GM19351 (cell line): Measurements from ENCODE around the gene MAMDC2.

ENCODE experiments used
- ATAC-seq: cut with Tn5 transposase; IDR thresholded peaks from one replicate; pipeline ENCODE4 v1.9.1; 2021; ENCODE audit warnings: mild to moderate bottlenecking, moderate library complexity; ENCODE audit not compliant: unreplicated experiment

The MAMDC2 gene

DNA sequence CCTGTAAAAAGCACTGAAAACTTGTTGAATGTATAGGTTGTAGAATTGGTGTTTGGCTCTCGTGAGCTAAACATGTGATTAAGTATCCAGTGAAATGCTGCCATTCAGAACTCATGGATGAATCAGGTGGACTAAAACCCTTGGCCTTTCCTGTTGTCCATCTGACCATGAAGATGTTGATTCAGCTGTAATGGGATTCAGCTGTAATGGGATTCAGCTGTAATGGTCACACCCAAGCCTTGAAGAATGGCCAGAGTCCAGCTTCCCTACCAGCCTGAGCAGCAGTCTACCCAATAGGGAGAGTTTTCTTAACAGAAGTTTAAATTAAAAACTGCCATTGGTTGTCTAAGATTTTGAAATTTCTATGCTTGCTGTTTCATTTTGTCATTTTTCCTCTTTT is 18.1 kb downstream of the MAMDC2 start:
- no peak for ATAC-seq

DNA sequence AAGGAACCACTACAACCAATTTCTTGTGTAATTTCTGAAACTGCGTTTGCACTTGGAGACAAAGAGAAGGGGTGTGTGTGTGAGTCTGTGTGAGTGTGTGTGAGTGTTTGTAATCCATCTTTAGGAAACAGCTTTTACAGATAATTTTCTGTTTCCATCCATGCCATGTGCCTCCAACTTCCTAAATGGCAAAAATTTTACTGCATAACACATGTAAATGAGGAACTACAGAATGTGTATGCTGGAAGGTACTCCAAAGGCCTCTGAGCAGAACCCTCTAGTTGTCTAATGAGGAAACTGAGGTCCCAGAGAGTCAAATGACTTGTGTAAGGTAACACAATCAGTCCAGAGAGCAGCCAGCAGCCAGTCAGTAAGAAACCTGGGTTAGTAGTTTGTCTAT is 20.8 kb downstream of the MAMDC2 start:
- no peak for ATAC-seq

DNA sequence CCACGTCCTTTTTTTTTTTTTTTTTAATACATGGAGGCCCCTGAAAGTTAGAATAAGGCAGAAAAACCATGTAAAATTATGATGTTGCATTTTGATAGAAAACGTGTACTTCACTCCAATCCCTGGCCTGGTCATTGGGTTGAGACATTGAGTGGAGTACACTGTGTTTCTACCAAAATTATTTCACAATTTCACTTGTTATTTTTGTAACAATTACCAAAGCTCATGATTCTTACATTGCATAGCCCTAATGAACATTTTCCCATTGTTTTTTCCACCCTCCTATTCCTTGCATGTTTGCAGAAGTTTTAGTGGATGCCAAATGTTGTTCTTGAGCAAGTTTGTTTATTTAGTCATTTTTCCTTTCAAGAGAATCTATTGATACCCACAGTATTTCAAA is 21.9 kb downstream of the MAMDC2 start:
- no peak for ATAC-seq

DNA sequence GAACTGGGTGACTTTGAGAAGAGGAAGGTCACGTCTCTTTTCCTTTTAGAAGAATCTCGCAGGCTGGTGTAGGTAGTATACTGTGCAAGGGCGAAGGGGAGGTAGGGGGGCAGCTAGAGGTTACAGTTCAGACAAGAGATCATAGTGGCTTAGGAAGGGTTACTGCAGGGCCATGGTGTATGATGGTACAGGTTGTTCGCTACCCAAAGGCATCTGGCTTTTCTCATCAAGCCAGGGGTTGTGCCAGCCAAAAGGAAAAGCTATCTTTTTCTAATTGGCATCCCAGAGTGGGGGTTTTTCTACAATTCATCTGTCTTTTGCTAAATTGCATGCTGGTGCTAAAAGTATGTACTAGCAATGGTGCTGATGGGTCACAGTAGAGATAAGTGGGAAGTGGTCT is 22.8 kb downstream of the MAMDC2 start:
- no peak for ATAC-seq

DNA sequence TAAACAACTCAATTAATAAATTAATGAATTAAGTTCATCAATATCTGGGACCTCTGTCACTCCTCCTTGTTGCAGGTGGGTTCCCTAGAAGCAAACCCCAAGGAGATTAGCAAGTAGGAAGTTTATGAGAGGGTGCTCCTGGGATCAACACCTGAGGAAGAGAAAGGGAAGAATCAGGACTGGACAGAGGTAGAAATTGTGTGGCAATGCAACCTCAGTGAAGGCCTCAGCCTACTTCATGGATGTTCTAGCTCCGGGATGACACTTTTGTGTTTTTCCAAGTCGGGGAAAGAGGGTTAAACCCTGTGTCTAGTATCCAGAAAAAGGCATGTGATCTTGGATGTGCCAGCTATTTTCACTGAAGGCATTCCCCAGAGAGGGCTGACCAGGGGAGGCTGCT is 23.2 kb downstream of the MAMDC2 start:
- no peak for ATAC-seq

DNA sequence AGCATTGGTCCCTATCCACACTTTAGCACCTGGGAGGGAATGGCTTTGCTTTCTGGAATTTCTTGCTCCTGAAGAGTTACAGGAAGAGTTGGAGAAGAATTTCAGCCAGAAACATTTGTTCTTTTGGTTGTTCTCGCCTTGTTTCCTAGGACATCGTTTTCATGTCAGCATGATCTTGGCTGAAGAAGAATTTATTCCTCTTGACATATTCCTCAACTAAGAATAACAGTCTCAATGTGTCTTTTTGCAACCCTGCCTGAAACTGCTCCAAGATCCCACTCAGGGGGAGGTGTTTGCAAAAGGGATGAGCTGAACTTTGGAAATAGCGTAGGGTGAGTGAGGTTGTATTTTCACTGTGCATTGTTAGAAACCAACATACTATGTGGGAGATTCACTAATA is 26.1 kb downstream of the MAMDC2 start:
- no peak for ATAC-seq

DNA sequence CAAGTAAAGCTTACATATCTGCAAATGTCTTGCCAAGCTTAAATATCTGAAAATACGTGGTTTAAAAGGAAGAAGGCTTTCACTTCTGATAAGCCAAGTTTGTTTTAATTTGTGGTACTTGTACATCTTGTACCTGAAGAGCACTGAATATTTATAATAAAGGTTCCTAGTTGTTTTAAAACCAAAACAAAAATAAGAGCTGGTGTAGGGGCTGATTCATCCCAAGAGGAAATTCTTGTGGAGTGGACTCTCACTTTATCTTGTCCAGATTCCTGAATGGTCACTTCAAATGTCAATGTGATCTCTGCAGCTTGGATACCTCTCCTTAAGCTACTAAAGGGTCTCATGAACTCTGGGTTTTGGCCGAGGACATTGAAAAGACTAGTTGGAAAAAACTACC is 29.5 kb downstream of the MAMDC2 start:
- ATAC-seq: no peak

DNA sequence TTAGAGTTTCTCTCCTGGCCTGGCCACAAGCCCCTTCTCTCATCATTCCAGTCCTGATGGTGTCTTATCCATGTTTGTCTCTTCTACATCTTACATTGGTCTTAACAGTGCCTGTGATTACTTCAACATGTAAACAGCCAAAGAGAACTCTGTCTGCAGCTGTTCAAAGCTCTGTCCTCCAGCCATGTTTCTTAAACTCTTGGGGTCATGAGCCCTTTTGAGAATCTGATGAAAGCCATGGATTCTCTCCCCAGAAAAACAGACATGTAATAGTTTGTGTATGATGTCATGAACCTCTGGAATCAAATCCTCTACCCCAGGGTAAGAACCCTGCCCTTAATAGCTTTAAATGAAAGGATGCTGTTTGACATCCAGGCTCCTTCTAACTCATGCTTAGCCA is 30.1 kb downstream of the MAMDC2 start:
- no peak for ATAC-seq

DNA sequence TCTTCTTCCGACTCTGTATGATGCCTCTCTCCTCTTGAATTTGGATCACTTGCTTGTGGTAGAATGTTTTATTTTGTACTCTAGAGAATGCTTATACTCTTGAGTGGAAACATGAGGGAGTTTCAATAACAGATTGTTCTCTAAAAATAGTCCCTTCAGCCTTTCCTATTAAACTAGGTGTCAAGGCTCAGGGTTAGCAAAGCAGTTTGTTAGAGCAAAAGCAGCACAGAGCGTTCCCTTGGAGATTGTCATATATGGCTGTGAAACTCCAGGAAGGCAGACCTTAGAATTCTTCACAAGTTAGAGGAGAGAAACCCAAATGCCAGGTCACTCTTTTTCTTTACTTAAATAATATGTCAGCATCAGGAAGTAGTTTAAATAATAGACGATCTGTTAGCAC is 33.0 kb downstream of the MAMDC2 start:
- no peak for ATAC-seq

DNA sequence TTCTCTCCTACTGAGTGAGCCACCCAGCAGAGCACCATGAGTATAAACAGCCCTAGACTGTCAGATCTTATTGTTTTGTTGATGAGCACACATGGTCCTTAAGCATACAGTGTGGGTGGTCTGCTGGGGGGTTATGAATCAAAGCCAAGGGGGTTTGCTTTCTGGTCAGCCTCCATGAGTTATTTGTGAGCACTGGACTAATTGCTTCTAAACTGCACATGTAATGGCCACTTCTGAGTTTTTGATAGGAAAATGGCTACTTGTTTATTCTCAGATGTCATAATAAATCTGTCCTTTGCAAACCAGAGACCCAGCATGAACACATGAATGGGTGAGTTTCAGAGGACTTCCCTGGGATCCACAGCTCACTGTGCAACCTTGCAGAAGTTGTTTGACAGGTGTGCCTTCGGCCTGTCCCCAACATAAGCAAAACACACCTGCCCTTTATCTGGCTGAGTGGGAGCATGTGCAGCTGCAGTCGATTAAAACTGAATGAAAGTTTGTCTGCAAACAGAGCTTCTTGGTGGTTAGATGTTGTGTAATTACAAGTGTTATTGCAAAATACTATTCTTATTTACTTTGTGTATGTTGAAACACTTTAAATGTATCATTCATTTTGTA is 35.9 kb downstream of the MAMDC2 start:
- no peak for ATAC-seq

DNA sequence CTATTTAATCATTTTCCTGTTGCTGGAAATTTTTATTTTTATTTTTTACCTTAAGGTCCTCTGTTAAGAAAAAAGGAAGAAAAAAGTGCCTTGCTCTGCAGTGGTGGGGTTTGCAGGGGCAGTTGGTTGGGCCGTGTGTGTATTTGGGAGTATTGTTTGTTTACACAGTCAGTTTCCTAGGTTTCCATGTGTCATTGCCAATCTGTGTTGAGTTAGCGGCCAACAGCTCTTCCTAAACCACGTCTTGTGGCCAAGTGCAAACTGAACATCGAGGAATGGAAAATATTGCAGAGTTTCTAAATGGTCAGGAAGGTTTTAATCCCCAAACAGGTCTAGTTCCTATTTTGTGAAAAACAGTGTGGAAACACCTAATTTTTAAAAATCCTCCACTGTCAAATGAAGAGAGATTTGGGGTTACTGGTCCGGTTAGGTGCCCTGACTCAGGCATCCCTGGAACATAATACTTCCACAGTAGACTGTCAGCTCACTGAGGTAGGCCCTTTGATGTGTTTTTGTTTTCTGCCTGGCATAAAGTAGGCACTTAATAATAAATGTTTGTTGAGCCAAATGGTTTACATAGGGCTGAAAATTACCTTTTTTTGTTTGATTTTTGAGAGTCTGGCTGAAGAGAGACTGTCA is 37.0 kb downstream of the MAMDC2 start:
- no peak for ATAC-seq

DNA sequence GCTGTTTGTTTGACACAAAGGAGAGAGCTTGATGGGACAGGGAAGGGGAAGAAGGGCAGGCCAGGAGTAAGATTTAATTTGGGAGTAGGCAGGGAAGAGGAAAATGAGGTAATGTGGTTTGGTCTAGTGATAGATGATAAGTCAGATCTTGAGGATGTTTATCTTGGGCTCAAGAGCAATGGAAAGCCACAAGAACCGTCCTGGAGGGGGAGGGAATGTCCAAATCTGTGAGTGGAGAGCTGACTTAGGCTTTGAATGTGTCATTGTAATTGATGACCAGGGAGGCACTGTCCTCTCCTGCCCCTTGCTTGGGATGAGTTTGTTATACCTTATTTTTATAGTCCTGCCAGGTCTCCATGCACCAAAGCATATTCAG is 37.5 kb downstream of the MAMDC2 start:
- no peak for ATAC-seq

DNA sequence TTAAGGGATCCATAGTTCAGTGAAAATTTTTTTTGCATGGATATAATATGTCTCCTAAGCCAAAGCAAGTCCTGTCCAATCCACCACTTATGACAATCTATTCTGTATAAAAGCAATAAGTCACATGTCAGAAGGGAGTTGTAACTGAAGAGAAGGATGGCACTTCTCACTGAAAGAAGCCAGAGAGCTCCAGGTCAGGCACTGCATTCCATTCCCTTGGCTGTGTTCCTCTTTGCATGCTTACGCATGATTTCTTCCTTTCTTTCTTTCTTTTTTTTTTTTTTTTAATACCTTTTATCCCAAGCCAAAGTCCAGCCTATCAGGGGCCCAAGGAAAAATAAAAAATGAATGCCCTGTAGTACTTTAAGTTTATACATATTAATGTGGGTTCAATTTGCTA is 39.8 kb downstream of the MAMDC2 start:
- no peak for ATAC-seq

DNA sequence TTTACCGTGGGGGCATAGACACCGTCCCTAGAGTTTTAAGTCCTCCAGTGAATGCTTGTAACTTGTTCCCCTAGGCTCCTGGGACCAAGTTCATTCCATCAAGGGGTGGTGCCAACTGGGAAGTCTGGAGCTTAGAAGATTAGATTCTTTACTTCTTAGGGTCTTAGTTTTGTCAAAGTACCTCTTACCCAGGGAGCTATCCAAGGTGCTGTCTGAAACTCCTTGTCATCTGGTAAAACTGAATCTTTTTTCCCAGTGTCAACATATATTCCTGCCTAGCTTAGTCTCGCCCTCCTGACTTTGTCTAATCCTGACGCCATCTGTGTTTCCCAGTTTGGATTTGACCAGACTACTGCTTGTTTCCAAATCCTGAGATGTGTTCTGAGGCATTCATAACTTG is 41.6 kb downstream of the MAMDC2 start:
- ATAC-seq: no peak

DNA sequence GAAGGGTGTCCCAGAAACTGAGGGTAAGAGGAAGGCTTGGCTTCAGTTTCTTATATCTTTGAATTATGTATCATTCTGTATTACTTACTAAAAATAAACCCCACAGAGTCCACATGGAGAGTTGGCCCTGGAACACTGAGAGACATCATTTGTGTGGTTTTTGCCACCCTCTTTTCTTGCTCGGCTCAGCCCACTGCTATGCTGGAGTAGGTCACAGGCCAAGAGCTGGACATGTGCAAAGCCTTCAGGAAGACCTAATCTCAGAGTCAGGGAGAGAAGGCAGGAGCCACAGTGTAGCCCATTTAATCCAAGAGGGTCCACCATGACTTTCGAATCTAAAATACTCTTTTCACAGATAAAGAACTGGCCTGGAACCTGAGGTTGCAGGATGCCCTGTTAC is 47.5 kb downstream of the MAMDC2 start:
- no peak for ATAC-seq

DNA sequence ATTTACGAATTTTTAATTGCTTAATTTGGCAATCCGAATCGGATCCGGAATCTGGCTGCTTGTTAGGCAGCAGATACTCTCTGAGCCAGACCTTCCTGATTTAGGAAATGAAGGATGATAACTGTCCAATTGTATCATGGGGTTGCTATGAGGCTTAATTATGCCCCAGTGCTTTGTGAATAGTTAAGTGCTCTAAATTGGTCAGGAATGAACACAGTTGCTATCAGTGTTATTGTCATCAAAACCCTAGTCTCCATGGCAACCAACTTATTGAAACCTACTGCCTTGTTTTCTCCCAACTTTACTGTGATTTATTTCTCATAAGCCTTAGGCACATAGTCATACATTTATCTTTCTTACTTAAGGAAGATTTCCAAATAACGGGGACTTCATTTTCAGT is 47.9 kb downstream of the MAMDC2 start:
- no peak for ATAC-seq

DNA sequence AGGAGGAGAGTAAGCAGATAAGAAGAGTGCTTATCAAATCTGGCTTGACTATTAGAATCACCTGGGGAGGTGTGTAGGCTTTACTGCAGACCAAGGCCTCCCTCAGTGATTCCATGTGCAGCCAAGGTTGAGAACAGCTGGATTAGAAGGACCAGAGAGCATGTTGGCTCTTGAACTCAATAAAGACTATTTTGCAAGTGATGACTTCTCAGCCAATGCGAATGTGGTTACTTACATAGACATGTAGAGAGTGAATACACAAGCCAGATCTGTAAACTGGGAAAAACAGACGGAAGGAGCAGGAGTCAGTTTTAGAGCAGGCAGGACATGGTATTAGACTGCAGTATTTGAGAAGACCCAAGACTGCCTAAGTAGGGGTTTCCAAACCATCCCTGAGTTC is 48.5 kb downstream of the MAMDC2 start:
- no peak for ATAC-seq

DNA sequence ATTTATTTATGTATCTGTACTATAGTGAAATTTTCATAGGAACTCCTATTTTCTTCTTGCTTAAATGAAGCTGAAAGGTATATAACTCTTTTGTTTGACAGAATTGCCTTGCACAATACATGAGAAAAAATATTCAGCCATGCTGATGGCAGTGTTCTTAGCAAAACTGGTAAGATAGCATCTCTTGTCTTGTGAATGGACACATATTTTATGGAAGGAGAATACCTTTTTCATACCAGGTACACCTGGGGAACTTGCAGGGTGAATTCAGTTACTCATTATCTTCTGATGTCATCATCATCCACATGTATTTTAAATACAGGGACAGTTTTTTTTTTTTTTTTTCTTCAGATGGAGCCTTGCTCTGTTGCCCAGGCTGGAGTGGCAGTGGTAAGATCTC is 49.4 kb downstream of the MAMDC2 start:
- no peak for ATAC-seq

DNA sequence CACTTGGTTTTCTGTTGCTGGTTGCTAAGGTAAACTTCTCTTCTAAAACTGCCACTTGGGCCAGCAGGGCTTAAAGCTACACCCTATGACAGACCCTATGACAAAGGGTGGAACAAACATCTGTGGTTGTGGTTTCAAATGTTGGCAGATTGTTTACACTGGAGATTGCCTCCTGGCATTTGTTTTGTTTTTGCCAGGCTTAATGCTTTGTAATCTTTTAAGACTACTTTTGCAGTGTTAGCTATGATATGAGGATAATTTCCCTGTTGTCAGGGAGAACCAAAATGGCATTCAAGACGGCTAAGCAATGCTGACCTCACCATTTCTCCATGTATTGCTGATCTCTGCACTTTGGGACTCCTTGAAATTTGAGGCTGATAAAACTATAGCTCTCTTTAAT is 50.3 kb downstream of the MAMDC2 start:
- no peak for ATAC-seq

DNA sequence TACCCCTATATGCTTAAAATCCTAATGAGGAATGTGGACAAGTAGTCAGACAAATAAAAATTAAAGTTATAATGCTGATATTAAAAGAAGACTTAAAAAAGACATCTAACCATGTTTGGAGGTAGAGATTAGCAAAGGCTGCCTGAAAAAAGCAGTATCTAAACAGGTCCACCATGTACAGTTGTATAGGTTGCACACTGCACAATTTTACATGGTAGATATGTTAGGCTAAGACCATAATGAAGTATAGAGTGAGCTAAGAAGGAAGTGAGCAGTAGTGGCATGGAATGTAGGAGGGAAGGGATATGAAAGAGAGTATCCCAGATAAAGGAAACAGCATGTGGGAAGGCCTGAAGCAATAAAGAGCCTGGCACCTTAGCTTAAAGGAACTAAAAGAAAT is 51.1 kb downstream of the MAMDC2 start:
- no peak for ATAC-seq

DNA sequence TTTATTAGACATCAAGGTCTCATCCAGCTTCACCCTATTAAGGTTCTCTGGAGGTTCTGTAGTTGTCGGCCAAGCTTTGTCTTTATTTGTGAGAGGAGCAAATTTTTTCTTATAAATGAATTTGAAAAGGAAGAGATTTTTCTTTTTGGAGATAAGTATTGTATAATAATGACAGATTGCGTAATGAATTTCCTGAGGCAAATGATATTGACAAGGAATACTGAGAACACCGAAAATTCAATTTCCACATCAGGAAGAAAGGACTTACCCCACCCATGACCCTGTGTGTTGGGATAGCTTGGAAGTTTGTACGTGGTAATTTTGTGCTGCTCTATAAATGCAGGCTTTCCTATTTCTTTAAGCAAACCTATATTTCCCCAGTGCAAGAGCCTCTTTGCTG is 53.5 kb downstream of the MAMDC2 start:
- no peak for ATAC-seq

DNA sequence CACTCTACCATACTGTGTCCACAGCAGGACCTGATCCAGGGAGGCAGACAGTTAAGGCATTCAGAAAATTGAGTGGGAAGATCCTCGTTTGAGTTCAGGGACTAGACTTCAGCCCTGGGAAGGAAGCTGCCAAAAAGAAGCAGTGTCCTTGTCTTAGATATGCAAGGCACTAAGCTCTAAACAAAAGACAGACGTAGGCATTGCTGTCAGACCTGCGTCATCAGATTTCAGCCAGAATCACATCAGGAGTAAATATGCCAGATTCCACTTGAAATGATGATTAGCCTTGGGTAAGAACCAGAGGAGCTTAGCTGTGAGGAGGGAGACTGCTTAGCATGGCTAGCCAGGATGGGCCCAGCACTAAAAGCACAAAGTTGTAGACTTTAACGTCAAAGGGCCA is 56.7 kb downstream of the MAMDC2 start:
- no peak for ATAC-seq

DNA sequence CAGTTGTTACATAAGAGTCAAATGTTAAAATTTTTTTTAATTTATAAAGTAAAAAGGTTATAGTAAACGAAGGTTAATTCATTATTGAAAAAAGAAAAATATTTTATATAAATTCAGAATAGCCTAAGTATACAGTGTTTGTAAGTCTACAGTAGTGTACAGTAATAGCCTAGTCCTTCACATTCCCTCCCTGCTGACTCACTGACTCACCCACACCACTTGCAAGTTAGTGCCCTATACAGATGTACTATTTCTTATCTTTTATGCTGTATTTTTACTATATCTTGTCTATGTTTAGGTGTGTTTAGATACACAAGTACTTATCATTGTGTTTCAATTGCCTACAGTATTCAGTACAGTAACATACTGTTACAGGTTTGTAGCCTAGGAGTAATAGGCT is 57.6 kb downstream of the MAMDC2 start:
- no peak for ATAC-seq
